ENCODE data around the gene AHNAK. TPM values are rescaled to one million over a fixed set of nuclear protein-coding genes. Genes with fewer than 3 reads are reported as not detected.
A peak's percentile ranks its signal among the peaks of the same experiment; 100 is the strongest.
"Not testable (repeated sequence)": the region's sequence is repeated elsewhere in the genome, so short reads cannot be mapped to it uniquely, and the experiment has no call there.

The AHNAK gene
- polyA plus RNA-seq, 1 experiment: 231 TPM

GRCh38 chr11:62450543-62451240, 95.9 kb downstream of the AHNAK start:
- Histone ChIP-seq H3K9me3 (ENCODE audit: control insufficient read depth, insufficient read depth, low read length) (peaks cover under 1% of the 10 kb centered on the region; the same call in 1 of the 2 replicates), H3K4me3 (ENCODE audit: low read depth, low read length) (no peak overlapping the region), H3K27me3 (ENCODE audit: control insufficient read depth, insufficient read depth, low read length) (no peaks in the 10 kb centered on the region), H3K27ac (ENCODE audit: low read depth, low read length) (no peak overlapping the region)
- DNase-seq (ENCODE audit: low read depth, low spot score): no peak
- TF ChIP-seq CTCF (IDR thresholded peaks at IDR 0.05; ENCODE audit: low read depth, low read length): no peak
- ChIA-PET CTCF (interaction anchor here (0.7 to 2.4 kb wide), 4 partner anchors 11 to 92 kb away, joined by 3 to 12 read pairs (median 4); no protein-coding TSS in a partner anchor), POLR2A (no interaction called here)

- CTCF ChIA-PET: interaction anchor here (0.9 to 2.4 kb wide), 2 partner anchors 10 to 25 kb away, joined by 3 to 12 read pairs; no protein-coding TSS in a partner anchor
- H3K4me3 ChIP-seq (ENCODE audit: low read depth, low read length); H3K27ac ChIP-seq (ENCODE audit: low read depth, low read length); H3K9me3 ChIP-seq (ENCODE audit: control insufficient read depth, insufficient read depth, low read length); POLR2A ChIA-PET; DNase-seq (ENCODE audit: low read depth, low spot score); H3K27me3 ChIP-seq (ENCODE audit: control insufficient read depth, insufficient read depth, low read length): not testable (repeated sequence)
These were observed 96.7 kb downstream of the AHNAK start for GRCh38 chr11:62449912-62450311.

- ChIA-PET POLR2A (no interaction called here), CTCF (interaction anchor here (2.4 kb wide), 1 partner anchor 25 kb away, joined by 12 read pairs; no protein-coding TSS in a partner anchor)
- no peak overlapping the region for H3K4me3 ChIP-seq (ENCODE audit: low read depth, low read length)
- H3K9me3 ChIP-seq (ENCODE audit: control insufficient read depth, insufficient read depth, low read length): no peaks in the 10 kb centered on the region
- no peak for TF ChIP-seq CTCF (IDR thresholded peaks at IDR 0.05; ENCODE audit: low read depth, low read length)
- DNase-seq (ENCODE audit: low read depth, low spot score): no peak
- H3K27ac ChIP-seq (ENCODE audit: low read depth, low read length): no peak overlapping the region
- no peaks in the 10 kb centered on the region for H3K27me3 ChIP-seq (ENCODE audit: control insufficient read depth, insufficient read depth, low read length)
These were observed 97.2 kb downstream of the AHNAK start for GRCh38 chr11:62449451-62449851.

GRCh38 chr11:62446091-62446490, 100.5 kb downstream of the AHNAK start:
- Histone ChIP-seq H3K9me3 (ENCODE audit: control insufficient read depth, insufficient read depth, low read length) (no peaks in the 10 kb centered on the region), H3K27ac (ENCODE audit: low read depth, low read length) (no peak overlapping the region), H3K27me3 (ENCODE audit: control insufficient read depth, insufficient read depth, low read length) (no peaks in the 10 kb centered on the region), H3K4me3 (ENCODE audit: low read depth, low read length) (no peak overlapping the region)
- DNase-seq (ENCODE audit: low read depth, low spot score): no peak
- ChIA-PET POLR2A (no interaction called here), CTCF (interaction anchor here (3.2 kb wide), 1 partner anchor 21 kb away, joined by 24 read pairs; no protein-coding TSS in a partner anchor)
- no peak for TF ChIP-seq CTCF (IDR thresholded peaks at IDR 0.05; ENCODE audit: low read depth, low read length)

GRCh38 chr11:62445314-62445740, 101.3 kb downstream of the AHNAK start:
- Histone ChIP-seq H3K27me3 (ENCODE audit: control insufficient read depth, insufficient read depth, low read length) (no peaks in the 10 kb centered on the region), H3K27ac (ENCODE audit: low read depth, low read length) (peak overlapping the region; percentile 70), H3K9me3 (ENCODE audit: control insufficient read depth, insufficient read depth, low read length) (no peaks in the 10 kb centered on the region), H3K4me3 (ENCODE audit: low read depth, low read length) (no peak overlapping the region)
- no peak for TF ChIP-seq CTCF (IDR thresholded peaks at IDR 0.05; ENCODE audit: low read depth, low read length)
- ChIA-PET CTCF (interaction anchor here (0.6 to 3.2 kb wide), 7 partner anchors 11 to 114 kb away, joined by 3 to 24 read pairs (median 4); no protein-coding TSS in a partner anchor), POLR2A (interaction anchor here (0.5 to 1.9 kb wide), 8 partner anchors 9 to 396 kb away, joined by 3 to 5 read pairs (median 3); partner anchors contain the start of genes AHNAK, EEF1G and SCGB1A1)
- DNase-seq (ENCODE audit: low read depth, low spot score): peak; percentile 56
